MM.1S (cell line): ENCODE data around the gene COA5.

Source experiments
- DNase-seq: peaks from one replicate; pipeline ENCODE4 v3.0.0-alpha.2; 2015
- H2AFZ ChIP-seq: fragments of 300-600 bp; sonication (generic); 2 replicates; pipeline ENCODE4 v1.6.0; 2016; ENCODE audit warnings: antibody characterized with exemption, low read length
- H3F3A ChIP-seq: fragments of 300-600 bp; sonication (generic); 2 replicates; pipeline ENCODE4 v1.6.1; 2016; ENCODE audit warnings: mild to moderate bottlenecking, antibody characterized with exemption, low read length, moderate library complexity, mixed read lengths; ENCODE audit not compliant: insufficient read depth
- H3K27ac ChIP-seq: fragments of 300-600 bp; sonication (generic); 2 replicates; pipeline ENCODE4 v1.5.1; 2016; ENCODE audit warnings: mild to moderate bottlenecking, low read length
- H3K27me3 ChIP-seq: fragments of 300-600 bp; sonication (generic); replicated peaks from 2 replicates; pipeline ENCODE4 v1.6.0; 2016; ENCODE audit warnings: low read length; ENCODE audit not compliant: insufficient read depth
- H3K36me3 ChIP-seq: fragments of 300-600 bp; sonication (generic); replicated peaks from 2 replicates; pipeline ENCODE4 v1.6.1; 2016; ENCODE audit warnings: mild to moderate bottlenecking, low read length, mixed read lengths; ENCODE audit not compliant: insufficient read depth
- H3K4me1 ChIP-seq: fragments of 300-600 bp; sonication (generic); 2 replicates; pipeline ENCODE4 v1.6.1; 2016; ENCODE audit warnings: low read length, mixed read lengths
- H3K4me2 ChIP-seq: fragments of 300-600 bp; sonication (generic); 2 replicates; pipeline ENCODE4 v1.6.0; 2016; ENCODE audit warnings: low read depth, low read length
- H3K4me3 ChIP-seq: fragments of 300-600 bp; sonication (generic); 2 replicates; pipeline ENCODE4 v1.5.1; 2016; ENCODE audit warnings: low read length, mixed read lengths
- H3K79me2 ChIP-seq: fragments of 300-600 bp; sonication (generic); 2 replicates; pipeline ENCODE4 v1.6.1; 2016; ENCODE audit warnings: mixed run types, low read length, mixed read lengths
- H3K9ac ChIP-seq: fragments of 300-600 bp; sonication (generic); 2 replicates; pipeline ENCODE4 v1.6.1; 2016; ENCODE audit warnings: low read length, mixed read lengths
- H3K9me2 ChIP-seq: fragments of 300-600 bp; sonication (generic); replicated peaks from 2 replicates; pipeline ENCODE4 v1.6.1; 2016; ENCODE audit warnings: mild to moderate bottlenecking, low read length, mixed read lengths; ENCODE audit not compliant: insufficient read depth
- H3K9me3 ChIP-seq: fragments of 300-600 bp; sonication (generic); replicated peaks from 2 replicates; pipeline ENCODE4 v1.6.1; 2016; ENCODE audit warnings: mild to moderate bottlenecking, low read length, mixed read lengths; ENCODE audit not compliant: insufficient read depth
- H4K20me1 ChIP-seq: fragments of 300-600 bp; sonication (generic); 2 replicates; pipeline ENCODE4 v1.6.1; 2016; ENCODE audit warnings: mild to moderate bottlenecking, low read length, moderate library complexity, mixed read lengths; ENCODE audit not compliant: insufficient read depth
- EZH2 ChIP-seq: fragments of 300-600 bp; sonication (generic); optimal IDR thresholded peaks from 2 replicates; pipeline ENCODE3; 2017; ENCODE audit warnings: low read depth, mild to moderate bottlenecking, antibody characterized with exemption, low read length, mixed read lengths
- EZH2phosphoT487 ChIP-seq: fragments of 300-600 bp; sonication (generic); IDR thresholded peaks from 2 replicates; pipeline ENCODE4 v1.6.1; 2018; ENCODE audit warnings: antibody characterized with exemption, low read length
- TF ChIP-seq, protein P1 (sequence below): fragments of 300-600 bp; sonication (generic); IDR thresholded peaks from 2 replicates; pipeline ENCODE4 v1.5.1; 2016; ENCODE audit warnings: antibody characterized with exemption, low read length, mixed read lengths

The COA5 gene

GRCh38 chr2:98565941-98566340, 42.4 kb downstream of the COA5 start:
- peaks cover 87% of the 10 kb centered on the region for H3K79me2 ChIP-seq
- no peaks in the 10 kb centered on the region for H3K9me3 ChIP-seq
- no peak overlapping the region for H3K9ac ChIP-seq
- H3K36me3 ChIP-seq: peaks cover 40% of the 10 kb centered on the region
- H3K27me3 ChIP-seq: no peaks in the 10 kb centered on the region
- H3K27ac ChIP-seq: no peak overlapping the region
- no peaks in the 10 kb centered on the region for H3K4me1 ChIP-seq
- H3K4me2 ChIP-seq: no peak overlapping the region
- no peaks in the 10 kb centered on the region for H4K20me1 ChIP-seq
- no peaks in the 10 kb centered on the region for H3K9me2 ChIP-seq
- TF ChIP-seq EZH2 (no peak), EZH2phosphoT487 (no peak)
- TF ChIP-seq, protein P1, sequence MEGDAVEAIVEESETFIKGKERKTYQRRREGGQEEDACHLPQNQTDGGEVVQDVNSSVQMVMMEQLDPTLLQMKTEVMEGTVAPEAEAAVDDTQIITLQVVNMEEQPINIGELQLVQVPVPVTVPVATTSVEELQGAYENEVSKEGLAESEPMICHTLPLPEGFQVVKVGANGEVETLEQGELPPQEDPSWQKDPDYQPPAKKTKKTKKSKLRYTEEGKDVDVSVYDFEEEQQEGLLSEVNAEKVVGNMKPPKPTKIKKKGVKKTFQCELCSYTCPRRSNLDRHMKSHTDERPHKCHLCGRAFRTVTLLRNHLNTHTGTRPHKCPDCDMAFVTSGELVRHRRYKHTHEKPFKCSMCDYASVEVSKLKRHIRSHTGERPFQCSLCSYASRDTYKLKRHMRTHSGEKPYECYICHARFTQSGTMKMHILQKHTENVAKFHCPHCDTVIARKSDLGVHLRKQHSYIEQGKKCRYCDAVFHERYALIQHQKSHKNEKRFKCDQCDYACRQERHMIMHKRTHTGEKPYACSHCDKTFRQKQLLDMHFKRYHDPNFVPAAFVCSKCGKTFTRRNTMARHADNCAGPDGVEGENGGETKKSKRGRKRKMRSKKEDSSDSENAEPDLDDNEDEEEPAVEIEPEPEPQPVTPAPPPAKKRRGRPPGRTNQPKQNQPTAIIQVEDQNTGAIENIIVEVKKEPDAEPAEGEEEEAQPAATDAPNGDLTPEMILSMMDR: no peak
- no peak for DNase-seq
- no peak overlapping the region for H3K4me3 ChIP-seq
- H2AFZ ChIP-seq: no peak overlapping the region
- H3F3A ChIP-seq: no peaks in the 10 kb centered on the region; the same call in none of the 2 replicates

DNA sequence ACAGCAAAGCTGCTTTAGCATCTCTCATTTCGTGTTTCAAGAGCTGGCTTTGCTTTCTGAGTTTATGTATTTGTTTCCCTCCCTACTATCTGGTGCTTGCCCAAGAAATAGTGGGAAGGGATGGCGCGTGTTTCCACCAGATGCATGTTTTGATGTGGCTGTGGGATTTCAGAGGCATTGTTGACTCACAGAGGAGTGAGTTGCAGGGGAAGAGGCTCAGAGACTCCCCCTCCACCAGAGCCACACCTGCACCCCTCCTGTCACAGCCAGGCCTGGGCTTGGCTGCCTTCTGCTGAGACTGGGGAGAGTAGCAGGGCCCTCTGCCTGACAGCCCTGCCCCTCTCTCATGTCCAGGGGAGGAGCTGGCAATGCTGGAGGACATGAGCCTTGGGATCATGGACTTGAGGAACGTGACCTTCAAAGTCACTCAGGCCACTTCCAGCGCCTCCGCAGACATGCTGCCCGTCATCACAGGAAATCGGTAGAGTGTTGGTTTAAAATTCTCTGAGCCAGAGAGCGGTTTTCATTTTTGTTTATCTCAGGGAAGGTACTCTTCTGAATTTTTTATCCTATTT, 42.9 kb downstream of the COA5 start:
- H3K4me3 ChIP-seq: no peak overlapping the region
- no peak overlapping the region for H2AFZ ChIP-seq
- TF ChIP-seq EZH2phosphoT487: no peak
- no peak for TF ChIP-seq EZH2
- TF ChIP-seq, protein P1: no peak
- no peaks in the 10 kb centered on the region; the same call in none of the 2 replicates for H3F3A ChIP-seq
- DNase-seq: no peak
- no peaks in the 10 kb centered on the region for H3K9me2 ChIP-seq
- H3K79me2 ChIP-seq: peaks cover 90% of the 10 kb centered on the region
- no peaks in the 10 kb centered on the region for H3K27me3 ChIP-seq
- H3K9ac ChIP-seq: no peak overlapping the region
- no peaks in the 10 kb centered on the region for H3K9me3 ChIP-seq
- peaks cover 39% of the 10 kb centered on the region for H3K36me3 ChIP-seq
- no peaks in the 10 kb centered on the region for H3K4me1 ChIP-seq
- H4K20me1 ChIP-seq: no peaks in the 10 kb centered on the region
- no peak overlapping the region for H3K4me2 ChIP-seq
- no peak overlapping the region for H3K27ac ChIP-seq

DNA sequence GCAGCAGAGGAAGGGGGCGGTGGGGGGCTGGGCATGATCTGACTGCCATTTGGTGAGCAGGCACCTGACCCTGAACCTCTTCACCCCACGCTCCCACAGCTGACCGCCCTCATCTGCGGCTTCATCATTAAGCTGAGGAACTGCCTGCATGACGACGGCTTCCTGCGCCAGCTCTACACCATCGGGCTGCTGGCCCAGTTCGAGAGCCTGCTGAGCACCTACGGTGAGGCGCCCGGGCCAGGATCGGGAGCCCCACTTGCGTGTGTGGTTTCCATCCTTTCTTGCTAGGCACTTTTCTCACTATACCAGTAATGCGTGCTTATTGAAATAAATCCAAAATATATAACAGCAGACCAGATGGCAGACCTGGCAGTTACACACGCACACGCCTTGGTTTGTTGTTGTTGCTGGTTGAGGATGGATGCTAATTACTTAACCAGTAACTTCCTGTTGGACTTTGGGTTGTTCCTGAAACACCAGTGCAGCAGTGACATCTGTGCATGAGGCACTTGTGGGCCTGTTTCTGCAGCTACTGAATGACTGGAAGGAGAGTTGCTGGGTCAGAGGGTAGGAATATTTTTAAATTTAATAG, 43.7 kb downstream of the COA5 start:
- Histone ChIP-seq H3K4me2 (no peak overlapping the region), H3K4me1 (no peaks in the 10 kb centered on the region), H3K27ac (no peak overlapping the region), H3K4me3 (no peak overlapping the region), H3K79me2 (peaks cover 89% of the 10 kb centered on the region), H3K9me2 (no peaks in the 10 kb centered on the region), H3F3A (no peaks in the 10 kb centered on the region; the same call in none of the 2 replicates), H3K9ac (no peak overlapping the region), H2AFZ (no peak overlapping the region), H3K27me3 (no peaks in the 10 kb centered on the region), H3K9me3 (no peaks in the 10 kb centered on the region), H4K20me1 (no peaks in the 10 kb centered on the region), H3K36me3 (peaks cover 32% of the 10 kb centered on the region)
- TF ChIP-seq, protein P1: no peak
- no peak for TF ChIP-seq EZH2
- TF ChIP-seq EZH2phosphoT487: no peak
- no peak for DNase-seq
